ENCODE data around the gene COL6A1. TPM values are rescaled to one million over a fixed set of nuclear protein-coding genes. Genes with fewer than 3 reads are reported as not detected.

The COL6A1 gene
- total and polyA plus RNA-seq, 2 experiments from 2014 or later, result 245 to 605 TPM

- no peak overlapping the region for H3K4me3 ChIP-seq
- peak in 1 of 2 donors; percentile 48 for DNase-seq (ENCODE audit: low read depth in 1 of 2, low spot score in 1 of 2)
- peaks cover 12% of the 10 kb centered on the region for H3K4me1 ChIP-seq (ENCODE audit: low read depth)
- no peaks in the 10 kb centered on the region for H3K9me3 ChIP-seq (ENCODE audit: low read depth)
- no peaks in the 10 kb centered on the region for H3K27me3 ChIP-seq
- no peaks in the 10 kb centered on the region for H3K36me3 ChIP-seq
- H3K27ac ChIP-seq, result peak overlapping the region; percentile 96
- TF ChIP-seq, protein P1, sequence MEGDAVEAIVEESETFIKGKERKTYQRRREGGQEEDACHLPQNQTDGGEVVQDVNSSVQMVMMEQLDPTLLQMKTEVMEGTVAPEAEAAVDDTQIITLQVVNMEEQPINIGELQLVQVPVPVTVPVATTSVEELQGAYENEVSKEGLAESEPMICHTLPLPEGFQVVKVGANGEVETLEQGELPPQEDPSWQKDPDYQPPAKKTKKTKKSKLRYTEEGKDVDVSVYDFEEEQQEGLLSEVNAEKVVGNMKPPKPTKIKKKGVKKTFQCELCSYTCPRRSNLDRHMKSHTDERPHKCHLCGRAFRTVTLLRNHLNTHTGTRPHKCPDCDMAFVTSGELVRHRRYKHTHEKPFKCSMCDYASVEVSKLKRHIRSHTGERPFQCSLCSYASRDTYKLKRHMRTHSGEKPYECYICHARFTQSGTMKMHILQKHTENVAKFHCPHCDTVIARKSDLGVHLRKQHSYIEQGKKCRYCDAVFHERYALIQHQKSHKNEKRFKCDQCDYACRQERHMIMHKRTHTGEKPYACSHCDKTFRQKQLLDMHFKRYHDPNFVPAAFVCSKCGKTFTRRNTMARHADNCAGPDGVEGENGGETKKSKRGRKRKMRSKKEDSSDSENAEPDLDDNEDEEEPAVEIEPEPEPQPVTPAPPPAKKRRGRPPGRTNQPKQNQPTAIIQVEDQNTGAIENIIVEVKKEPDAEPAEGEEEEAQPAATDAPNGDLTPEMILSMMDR (IDR thresholded peaks at IDR 0.05; ENCODE audit: low read depth, low read length), result no peak
These were observed 28.6 kb upstream of the COL6A1 start for GRCh38 chr21:45952974-45953373.

GRCh38 chr21:45954261-45954660, 27.3 kb upstream of the COL6A1 start:
- TF ChIP-seq, protein P1 (IDR thresholded peaks at IDR 0.05; ENCODE audit: low read depth, low read length), result peak; percentile 52
- no peaks in the 10 kb centered on the region for H3K9me3 ChIP-seq (ENCODE audit: low read depth)
- peak overlapping the region; percentile 96 for H3K27ac ChIP-seq
- no peaks in the 10 kb centered on the region for H3K36me3 ChIP-seq
- H3K4me3 ChIP-seq, result no peak overlapping the region
- peaks cover 12% of the 10 kb centered on the region for H3K4me1 ChIP-seq (ENCODE audit: low read depth)
- H3K27me3 ChIP-seq, result no peaks in the 10 kb centered on the region
- peak; percentile 23 to 68 for DNase-seq (ENCODE audit: low read depth in 1 of 2, low spot score in 1 of 2)

DNA sequence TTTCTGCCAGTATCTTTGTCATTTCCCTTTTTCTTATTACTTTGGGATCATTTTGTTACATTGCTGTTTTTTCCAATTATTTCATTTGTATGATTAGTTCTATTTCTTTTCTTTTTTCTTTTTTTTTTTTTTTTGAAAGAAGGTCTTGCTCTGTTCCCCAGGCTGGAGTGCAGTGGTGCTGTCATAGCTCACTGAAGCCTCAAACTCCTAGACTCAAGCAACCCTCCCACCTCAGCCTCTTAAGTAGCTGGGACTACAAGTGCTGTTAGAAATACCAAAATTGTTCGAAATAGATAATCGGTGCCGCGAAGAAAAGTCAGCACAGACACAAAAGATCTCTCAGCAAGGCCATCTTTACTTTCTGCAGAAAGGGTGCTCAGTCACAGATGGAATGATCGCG, 26.6 kb upstream of the COL6A1 start:
- no peak for DNase-seq (ENCODE audit: low read depth in 1 of 2, low spot score in 1 of 2)
- H3K4me3 ChIP-seq, result no peak overlapping the region
- no peak overlapping the region for H3K27ac ChIP-seq
- no peaks in the 10 kb centered on the region for H3K36me3 ChIP-seq
- H3K27me3 ChIP-seq, result no peaks in the 10 kb centered on the region
- TF ChIP-seq, protein P1 (IDR thresholded peaks at IDR 0.05; ENCODE audit: low read depth, low read length), result no peak
- H3K9me3 ChIP-seq (ENCODE audit: low read depth), result no peaks in the 10 kb centered on the region
- peaks cover 12% of the 10 kb centered on the region for H3K4me1 ChIP-seq (ENCODE audit: low read depth)

DNA sequence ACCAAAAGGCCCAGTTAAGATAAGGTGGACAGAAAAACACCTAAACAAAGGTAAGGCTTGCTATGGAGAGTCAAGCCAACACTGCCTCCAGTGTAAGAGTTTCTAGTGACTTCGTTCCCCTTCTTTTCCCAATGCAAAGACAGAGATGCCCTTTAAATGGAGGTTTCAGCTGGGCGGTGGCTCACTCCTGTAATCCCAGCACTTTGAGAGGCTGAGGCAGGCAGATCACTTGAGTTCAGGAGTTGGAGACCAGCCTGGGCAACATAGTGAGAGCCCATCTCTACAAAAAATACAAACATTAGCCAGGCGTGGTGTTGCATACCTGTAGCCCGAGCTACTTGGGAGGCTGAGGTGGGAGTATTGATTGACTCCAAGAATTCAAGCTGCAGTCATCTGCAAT, 24.0 kb upstream of the COL6A1 start:
- H3K4me1 ChIP-seq (ENCODE audit: low read depth), result peaks cover 12% of the 10 kb centered on the region
- no peak overlapping the region for H3K4me3 ChIP-seq
- H3K36me3 ChIP-seq, result no peaks in the 10 kb centered on the region
- no peak overlapping the region for H3K27ac ChIP-seq
- DNase-seq (ENCODE audit: low read depth in 1 of 2, low spot score in 1 of 2), result no peak
- no peaks in the 10 kb centered on the region for H3K27me3 ChIP-seq
- TF ChIP-seq, protein P1 (IDR thresholded peaks at IDR 0.05; ENCODE audit: low read depth, low read length), result no peak
- no peaks in the 10 kb centered on the region for H3K9me3 ChIP-seq (ENCODE audit: low read depth)

DNA sequence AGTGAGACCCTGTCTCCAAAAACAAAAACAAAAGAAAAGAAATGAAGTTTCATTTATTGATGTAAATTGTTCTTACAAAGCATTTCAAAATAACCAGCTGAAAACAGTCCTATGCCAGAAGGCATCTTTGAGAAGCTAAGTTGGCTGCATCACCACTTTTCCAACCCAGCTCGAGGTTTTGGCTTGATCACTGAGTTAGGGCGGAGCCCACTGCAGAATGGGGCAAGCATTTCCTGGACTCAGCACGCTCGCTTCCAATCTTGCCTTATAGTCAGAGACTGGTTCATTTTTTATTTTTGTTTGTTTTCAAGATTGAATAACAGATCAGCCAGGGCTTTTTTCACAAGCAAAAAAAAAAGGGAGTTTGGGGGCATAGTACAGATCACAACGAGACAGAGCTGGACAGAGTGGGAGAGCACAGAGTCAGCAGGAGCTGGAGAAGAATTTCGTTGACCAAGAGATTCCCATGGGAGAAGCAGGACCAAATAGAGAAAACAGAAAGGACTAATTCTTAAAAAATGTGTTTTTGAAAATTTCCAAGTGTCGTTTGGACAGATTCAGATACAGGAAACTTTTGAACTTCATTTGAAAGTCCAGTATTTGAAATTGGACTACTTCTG, 23.5 kb upstream of the COL6A1 start:
- DNase-seq (ENCODE audit: low read depth in 1 of 2, low spot score in 1 of 2), result peak in 1 of 2 donors; percentile 89
- Histone ChIP-seq H3K4me1 (ENCODE audit: low read depth) (peaks cover 8% of the 10 kb centered on the region), H3K27me3 (no peaks in the 10 kb centered on the region), H3K4me3 (no peak overlapping the region), H3K9me3 (ENCODE audit: low read depth) (no peaks in the 10 kb centered on the region), H3K36me3 (no peaks in the 10 kb centered on the region), H3K27ac (no peak overlapping the region)
- TF ChIP-seq, protein P1 (IDR thresholded peaks at IDR 0.05; ENCODE audit: low read depth, low read length), result no peak

All from cardiac muscle cell (in vitro differentiated cells and primary cell).